Mucosa of descending colon (tissue), 3 donors: ENCODE results near the gene INPP4B. TPM values are rescaled to one million over a fixed set of nuclear protein-coding genes. Genes with fewer than 3 reads are reported as not detected.

ENCODE experiments used
- ATAC-seq: fragments of 200-7000 bp; cut with Tn5 transposase; one replicate; pipeline ENCODE4 v1.9.1; 2020; ENCODE audit warnings: mild to moderate bottlenecking, moderate library complexity
- DNase-seq, 3 donors: peaks; one replicate each; pipeline ENCODE4 v3.0.0-alpha.2; 2020
- H3K36me3 ChIP-seq: fragments of 200-600 bp; one replicate; pipeline ENCODE4 v1.8.0; 2021; ENCODE audit warnings: low read depth, mild to moderate bottlenecking
- H3K4me1 ChIP-seq: fragments of 200-600 bp; one replicate; pipeline ENCODE4 v1.8.0; 2021; ENCODE audit warnings: low read depth, mild to moderate bottlenecking
- H3K4me3 ChIP-seq: fragments of 200-600 bp; one replicate; pipeline ENCODE4 v1.8.0; 2021; ENCODE audit warnings: mild to moderate bottlenecking
- H3K9me3 ChIP-seq: fragments of 200-600 bp; one replicate; pipeline ENCODE4 v1.8.0; 2021; ENCODE audit warnings: mild to moderate bottlenecking
- intact Hi-C, 2 donors: fragments of 100-400 bp; cut with DNase I in 1 of 2; cut with micrococcal nuclease in 1 of 2; formaldehyde crosslinking; loops; one replicate each; pipeline versions ENCODE4 v1.11.0 to v1.11.1; 2022; cut with DNase I, micrococcal nuclease
- total RNA-seq, 3 donors: library from RNA; stranded (reverse); fragmentation: NEBNext Ultra II Directional in 2 of 3; extraction: Animal tissue kit (Norgen Biotek cat#: 25700) in 2 of 3; gene quantifications; one replicate each; pipeline versions ENCODE4 v1.2.1 to v1.2.4, GENCODE V29; 2021 to 2023
- TF ChIP-seq, protein P1 (sequence below): fragments of 200-600 bp; IDR thresholded peaks from one replicate; pipeline ENCODE4 v1.8.0; 2022; ENCODE audit warnings: antibody characterized with exemption, mild to moderate bottlenecking
- donor health status: DM: no; HTN: no; CAD: no; lungs with moderate emphysema.
- donor health status: DM: no; HTN: no; CAD: no.
- donor health status: DM: no; HTN: yes; CAD: no.

The INPP4B gene
- total RNA-seq, 3 donors from 2014 or later: 22.2 to 27.3 (median 24.1) TPM

- DNase-seq (no peak), ATAC-seq (no peak)
- no peak overlapping the region for H3K4me3 ChIP-seq
- H3K36me3 ChIP-seq: no peaks in the 10 kb centered on the region
- H3K9me3 ChIP-seq: no peaks in the 10 kb centered on the region
- intact Hi-C loops: no loop called here
- peaks cover 12% of the 10 kb centered on the region for H3K4me1 ChIP-seq
- TF ChIP-seq, protein P1, sequence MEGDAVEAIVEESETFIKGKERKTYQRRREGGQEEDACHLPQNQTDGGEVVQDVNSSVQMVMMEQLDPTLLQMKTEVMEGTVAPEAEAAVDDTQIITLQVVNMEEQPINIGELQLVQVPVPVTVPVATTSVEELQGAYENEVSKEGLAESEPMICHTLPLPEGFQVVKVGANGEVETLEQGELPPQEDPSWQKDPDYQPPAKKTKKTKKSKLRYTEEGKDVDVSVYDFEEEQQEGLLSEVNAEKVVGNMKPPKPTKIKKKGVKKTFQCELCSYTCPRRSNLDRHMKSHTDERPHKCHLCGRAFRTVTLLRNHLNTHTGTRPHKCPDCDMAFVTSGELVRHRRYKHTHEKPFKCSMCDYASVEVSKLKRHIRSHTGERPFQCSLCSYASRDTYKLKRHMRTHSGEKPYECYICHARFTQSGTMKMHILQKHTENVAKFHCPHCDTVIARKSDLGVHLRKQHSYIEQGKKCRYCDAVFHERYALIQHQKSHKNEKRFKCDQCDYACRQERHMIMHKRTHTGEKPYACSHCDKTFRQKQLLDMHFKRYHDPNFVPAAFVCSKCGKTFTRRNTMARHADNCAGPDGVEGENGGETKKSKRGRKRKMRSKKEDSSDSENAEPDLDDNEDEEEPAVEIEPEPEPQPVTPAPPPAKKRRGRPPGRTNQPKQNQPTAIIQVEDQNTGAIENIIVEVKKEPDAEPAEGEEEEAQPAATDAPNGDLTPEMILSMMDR: no peak
Observed at GRCh38 chr4:142549248-142549647, 296.9 kb downstream of the INPP4B start.

GRCh38 chr4:142548491-142548890 lies 297.6 kb downstream of the INPP4B start:
- no peak for DNase-seq
- no peaks in the 10 kb centered on the region for H3K9me3 ChIP-seq
- no peak for ATAC-seq
- peaks cover 12% of the 10 kb centered on the region for H3K4me1 ChIP-seq
- TF ChIP-seq, protein P1: no peak
- intact Hi-C loops: no loop called here
- no peaks in the 10 kb centered on the region for H3K36me3 ChIP-seq
- no peak overlapping the region for H3K4me3 ChIP-seq

- intact Hi-C loops: no loop called here
- DNase-seq (no peak), ATAC-seq (no peak)
- TF ChIP-seq, protein P1: no peak
- peaks cover 12% of the 10 kb centered on the region for H3K4me1 ChIP-seq
- no peaks in the 10 kb centered on the region for H3K9me3 ChIP-seq
- H3K4me3 ChIP-seq: no peak overlapping the region
- H3K36me3 ChIP-seq: no peaks in the 10 kb centered on the region
Observed at GRCh38 chr4:142547974-142548373, 298.1 kb downstream of the INPP4B start.

- Histone ChIP-seq H3K4me1 (peaks cover 4% of the 10 kb centered on the region), H3K9me3 (no peaks in the 10 kb centered on the region), H3K36me3 (no peaks in the 10 kb centered on the region), H3K4me3 (no peak overlapping the region)
- ATAC-seq (no peak), DNase-seq (no peak)
- intact Hi-C loops: no loop called here
- TF ChIP-seq, protein P1: no peak
Observed at GRCh38 chr4:142544594-142544993, 301.5 kb downstream of the INPP4B start.

- ATAC-seq (peak; percentile 33), DNase-seq (no peak)
- intact Hi-C loops: no loop called here
- TF ChIP-seq, protein P1: no peak
- no peaks in the 10 kb centered on the region for H3K36me3 ChIP-seq
- no peak overlapping the region for H3K4me3 ChIP-seq
- no peaks in the 10 kb centered on the region for H3K4me1 ChIP-seq
- no peaks in the 10 kb centered on the region for H3K9me3 ChIP-seq
Observed at GRCh38 chr4:142544039-142544438, 302.1 kb downstream of the INPP4B start.

- H3K4me3 ChIP-seq: no peak overlapping the region
- no peaks in the 10 kb centered on the region for H3K4me1 ChIP-seq
- no peak for ATAC-seq
- no peak for DNase-seq
- intact Hi-C loops: no loop called here
- TF ChIP-seq, protein P1: no peak
- no peaks in the 10 kb centered on the region for H3K9me3 ChIP-seq
- H3K36me3 ChIP-seq: no peaks in the 10 kb centered on the region
Observed at GRCh38 chr4:142540483-142540804, 305.7 kb downstream of the INPP4B start.
